LNCaP clone FGC (cell line): Measurements from ENCODE around the gene TBC1D14.

Experiments
- DNase-seq: peaks from one replicate; pipeline ENCODE4 v3.0.0-alpha.2; 2011; ENCODE audit warnings: low read depth
- H3K4me3 ChIP-seq: 2 replicates; pipeline ENCODE4 v1.5.1; 2011; ENCODE audit warnings: mild to moderate bottlenecking, low read depth, low read length, control low read depth
- TF ChIP-seq, protein P1 (sequence below): IDR thresholded peaks from 2 replicates; pipeline ENCODE4 v1.5.1; 2012; ENCODE audit warnings: mild to moderate bottlenecking; ENCODE audit not compliant: control insufficient read depth, insufficient read depth; ENCODE audit errors: extremely low read depth

The TBC1D14 gene

DNA sequence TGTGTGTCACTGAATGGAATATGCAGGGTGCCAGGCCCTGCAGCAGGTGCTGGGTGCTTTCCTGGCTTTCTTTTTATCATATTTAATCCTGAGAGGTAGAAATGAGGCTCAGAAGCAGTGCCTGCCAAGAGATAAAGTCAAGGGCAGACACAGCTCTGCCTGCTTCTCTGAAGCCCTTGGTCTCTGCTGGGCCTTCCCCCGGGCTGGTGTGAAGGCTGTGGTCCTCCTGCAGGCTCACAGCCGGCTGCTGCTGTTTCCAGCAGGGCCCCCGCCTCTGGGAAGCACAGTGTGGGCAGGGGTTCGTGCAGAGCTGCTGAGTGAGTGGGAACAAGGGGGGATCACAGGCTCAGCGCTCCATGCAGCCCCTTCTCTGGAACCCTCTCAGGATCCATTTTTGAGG lies 49.6 kb downstream of the TBC1D14 start:
- no peak overlapping the region for H3K4me3 ChIP-seq
- DNase-seq = no peak
- TF ChIP-seq, protein P1, sequence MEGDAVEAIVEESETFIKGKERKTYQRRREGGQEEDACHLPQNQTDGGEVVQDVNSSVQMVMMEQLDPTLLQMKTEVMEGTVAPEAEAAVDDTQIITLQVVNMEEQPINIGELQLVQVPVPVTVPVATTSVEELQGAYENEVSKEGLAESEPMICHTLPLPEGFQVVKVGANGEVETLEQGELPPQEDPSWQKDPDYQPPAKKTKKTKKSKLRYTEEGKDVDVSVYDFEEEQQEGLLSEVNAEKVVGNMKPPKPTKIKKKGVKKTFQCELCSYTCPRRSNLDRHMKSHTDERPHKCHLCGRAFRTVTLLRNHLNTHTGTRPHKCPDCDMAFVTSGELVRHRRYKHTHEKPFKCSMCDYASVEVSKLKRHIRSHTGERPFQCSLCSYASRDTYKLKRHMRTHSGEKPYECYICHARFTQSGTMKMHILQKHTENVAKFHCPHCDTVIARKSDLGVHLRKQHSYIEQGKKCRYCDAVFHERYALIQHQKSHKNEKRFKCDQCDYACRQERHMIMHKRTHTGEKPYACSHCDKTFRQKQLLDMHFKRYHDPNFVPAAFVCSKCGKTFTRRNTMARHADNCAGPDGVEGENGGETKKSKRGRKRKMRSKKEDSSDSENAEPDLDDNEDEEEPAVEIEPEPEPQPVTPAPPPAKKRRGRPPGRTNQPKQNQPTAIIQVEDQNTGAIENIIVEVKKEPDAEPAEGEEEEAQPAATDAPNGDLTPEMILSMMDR = no peak

DNA sequence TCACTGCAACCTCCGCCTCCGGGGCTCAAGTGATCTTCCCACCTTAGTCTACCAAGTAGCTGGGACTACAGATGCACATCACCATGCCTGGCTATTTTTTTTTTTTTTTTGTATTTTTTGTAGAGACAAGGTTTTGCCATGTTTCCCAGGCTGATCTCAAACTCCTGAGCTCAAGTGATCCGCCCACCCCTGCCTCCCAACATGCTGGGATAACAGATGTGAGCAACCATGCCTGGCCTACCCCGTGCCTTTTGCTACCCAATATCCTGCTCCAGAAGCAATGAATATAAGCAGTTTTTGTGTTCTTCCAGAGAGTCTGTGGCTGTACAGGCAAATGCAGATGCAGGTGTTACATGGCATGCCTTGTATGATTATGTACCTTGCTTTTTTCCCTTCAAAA lies 50.5 kb downstream of the TBC1D14 start:
- DNase-seq = no peak

DNA sequence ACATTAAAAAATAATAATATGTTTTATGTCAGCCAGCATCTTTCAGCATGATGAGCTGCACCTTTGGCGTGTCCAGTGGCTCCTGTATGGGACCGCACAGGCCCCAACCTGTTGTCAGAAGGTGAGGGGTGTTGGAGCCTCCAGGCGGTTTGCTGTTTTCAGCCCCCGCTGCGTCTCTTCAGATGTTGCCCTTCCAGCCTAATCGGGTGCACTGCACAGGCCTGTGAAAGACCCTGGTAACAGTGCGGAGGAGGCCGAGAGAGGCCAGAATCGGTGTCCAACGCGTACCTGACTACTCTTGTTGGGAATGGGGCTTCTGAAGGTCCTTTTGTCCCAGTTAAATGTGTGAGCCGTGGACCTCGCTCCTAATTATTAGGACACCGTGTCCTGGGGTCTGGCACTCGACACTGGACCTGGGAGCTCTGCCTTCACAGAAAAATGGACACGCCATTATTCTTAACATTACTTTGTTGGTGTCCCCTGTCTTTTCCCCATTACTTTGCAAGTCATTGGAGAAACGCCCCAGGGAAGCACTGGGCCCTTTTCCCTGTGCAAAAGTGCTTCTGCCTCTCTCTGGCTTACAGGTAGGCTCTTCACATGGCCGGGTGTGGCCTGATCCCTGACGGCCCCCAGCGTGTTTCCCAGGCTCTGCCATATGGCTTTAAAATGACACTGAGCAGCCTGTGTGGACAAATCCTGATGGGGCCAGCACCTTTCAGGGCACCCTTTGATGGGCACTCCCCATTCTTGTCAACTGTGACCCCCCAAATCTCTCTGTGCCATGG lies 51.2 kb downstream of the TBC1D14 start:
- no peak for DNase-seq
- no peak overlapping the region for H3K4me3 ChIP-seq
- TF ChIP-seq, protein P1 = no peak

More for the DNA sequence above, 50.5 kb downstream of the TBC1D14 start:
- no peak overlapping the region for H3K4me3 ChIP-seq
- TF ChIP-seq, protein P1 = no peak

DNA sequence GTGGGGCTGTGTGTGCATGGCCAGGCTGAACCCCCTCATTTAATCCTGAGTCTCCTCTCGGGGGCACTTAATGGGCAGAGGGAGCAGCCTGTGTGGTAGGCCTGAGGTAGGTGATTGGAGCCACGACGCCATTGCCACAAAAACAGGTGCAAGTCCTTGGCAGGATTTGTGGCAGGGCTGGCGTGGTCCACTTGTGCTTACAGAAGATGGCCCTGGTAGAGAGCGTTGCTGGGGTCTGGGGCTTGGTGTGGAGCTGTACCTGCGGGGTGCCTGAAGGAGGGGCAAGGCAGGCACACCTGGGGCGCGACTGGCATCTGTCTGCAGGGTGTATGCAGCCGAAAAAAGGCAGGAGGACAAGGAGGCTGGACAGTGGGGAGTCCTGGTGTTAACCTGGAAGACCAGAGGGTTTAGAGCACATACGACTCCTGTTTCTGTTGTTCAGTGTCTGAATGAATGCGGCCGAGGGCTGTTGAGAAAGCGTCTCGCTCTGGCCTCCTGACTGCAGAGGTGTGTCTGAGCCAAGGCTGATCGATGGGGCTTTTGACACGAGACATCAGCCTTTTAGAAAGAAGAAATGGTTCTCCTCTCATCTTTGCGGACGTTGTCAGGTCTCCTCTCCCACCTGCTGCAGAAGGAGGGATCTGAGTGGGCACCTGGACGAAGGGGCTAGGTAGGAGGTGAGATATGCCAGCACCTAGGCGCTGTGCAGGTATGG lies 52.0 kb downstream of the TBC1D14 start:
- no peak for DNase-seq
- no peak overlapping the region for H3K4me3 ChIP-seq
- TF ChIP-seq, protein P1 = no peak

DNA sequence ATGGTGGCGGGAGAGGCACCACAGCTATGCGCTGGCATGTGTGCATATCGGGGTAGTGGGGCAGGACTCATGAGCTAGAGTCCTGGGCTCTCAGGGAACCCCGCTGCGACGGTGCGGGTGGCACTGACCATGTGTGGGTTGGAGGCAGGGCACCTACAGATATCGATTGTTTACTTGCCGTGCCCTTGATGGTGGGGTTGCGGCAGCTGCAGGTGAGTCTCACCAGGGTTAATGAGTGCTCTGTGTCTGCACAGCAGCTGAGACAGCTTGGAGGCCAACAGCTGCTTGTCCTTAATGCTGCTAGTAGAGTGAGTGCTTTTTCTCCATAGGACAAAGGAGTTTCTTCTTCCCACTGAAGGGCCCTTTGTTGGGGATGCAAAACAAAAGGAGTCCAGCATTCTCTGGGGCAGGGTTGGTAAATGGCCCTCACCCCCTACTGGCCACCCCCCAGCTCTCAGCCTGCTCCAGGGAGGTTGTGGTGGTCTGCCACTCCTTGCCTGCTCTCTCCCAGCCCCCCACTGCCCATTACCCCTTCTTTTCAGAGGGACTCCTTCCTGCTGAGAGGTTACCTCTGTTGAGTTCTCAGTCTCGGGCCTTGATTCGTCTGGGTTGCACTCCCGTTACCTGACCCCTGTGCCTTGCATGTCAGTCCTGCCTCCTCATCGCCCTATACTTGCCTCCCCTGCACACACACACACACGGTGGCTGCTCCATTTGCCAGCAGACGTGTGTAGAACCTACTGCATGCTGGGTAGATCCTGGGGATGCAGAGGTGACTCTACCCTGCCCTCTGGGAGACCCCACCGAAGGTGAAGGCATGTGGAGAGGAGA lies 52.8 kb downstream of the TBC1D14 start:
- TF ChIP-seq, protein P1 = no peak
- H3K4me3 ChIP-seq = no peak overlapping the region
- DNase-seq = no peak

DNA sequence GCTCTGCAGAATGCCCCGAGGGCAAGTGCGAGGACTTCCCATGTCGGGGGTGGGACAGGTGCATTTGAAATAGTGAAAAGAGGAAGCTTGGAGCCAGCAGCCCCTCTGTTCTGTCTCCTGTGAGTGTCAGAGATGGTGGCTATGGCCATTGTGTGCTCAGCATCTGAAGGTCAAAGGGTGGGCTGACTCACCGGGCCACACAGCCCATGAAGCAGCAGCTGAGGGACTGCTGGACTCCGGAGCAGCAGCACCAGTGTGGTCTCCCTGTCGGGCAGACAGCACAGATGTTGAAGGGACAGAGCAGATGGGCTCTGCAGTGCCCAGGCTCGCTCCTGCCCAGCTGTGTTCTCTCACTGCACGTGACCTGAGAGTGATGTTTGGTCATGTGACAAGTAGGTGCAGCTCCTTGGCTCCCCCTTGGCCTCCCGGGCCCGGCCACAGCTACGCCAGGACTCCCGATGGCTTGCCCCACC lies 53.5 kb downstream of the TBC1D14 start:
- TF ChIP-seq, protein P1 = no peak
- DNase-seq = no peak
- no peak overlapping the region for H3K4me3 ChIP-seq
